Measurements from ENCODE around the gene PHKB. TPM values are rescaled to one million over a fixed set of nuclear protein-coding genes. Genes with fewer than 3 reads are reported as not detected.

Gene PHKB
- total and polyA plus RNA-seq, 2 donors (not counting 3 experiments of a cell fraction or from before 2014, with no cell fraction given), result 30.1 to 61.0 TPM

DNA sequence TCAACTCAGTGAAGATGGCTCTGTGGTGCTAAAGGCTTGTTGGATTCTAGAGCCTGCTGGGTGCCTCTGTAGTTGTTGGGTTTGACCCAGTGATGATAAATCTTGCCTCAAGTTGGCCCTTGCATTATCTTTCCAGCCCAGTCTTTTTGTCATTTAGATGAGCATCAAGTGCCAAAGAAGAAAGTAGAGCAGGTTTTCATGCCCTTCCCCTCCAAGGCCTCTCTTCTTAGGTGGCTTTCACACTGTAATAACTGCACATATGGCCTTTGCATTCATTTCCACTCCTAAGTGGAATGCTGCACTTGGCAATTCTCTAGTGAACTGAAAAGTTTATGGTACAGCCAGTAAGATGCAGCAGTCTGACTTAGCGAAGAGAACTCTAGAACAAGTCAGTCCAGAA is 165.1 kb downstream of the PHKB start:
- POLR2A ChIA-PET, result no interaction called here

More for the DNA sequence above, 165.1 kb downstream of the PHKB start:
- FAIRE-seq, result no peak
- H3K9me1 ChIP-seq (replicated peaks; ENCODE audit: control insufficient read depth, extremely low read depth, insufficient read depth, low read length), result no peaks in the 10 kb centered on the region
- H3K9me3 ChIP-seq (replicated peaks; ENCODE audit: control insufficient read depth, insufficient read depth, low read length), result no peaks in the 10 kb centered on the region
- no peaks in the 10 kb centered on the region for H3K4me1 ChIP-seq (ENCODE audit: control insufficient read depth, extremely low read depth, insufficient read depth, low read length)
- no peak overlapping the region for H3K9ac ChIP-seq (replicated peaks; ENCODE audit: extremely low read depth, insufficient read depth, low read length)
- intact Hi-C loops (cut with micrococcal nuclease), result no loop called here
- no peaks in the 10 kb centered on the region for H4K20me1 ChIP-seq (replicated peaks; ENCODE audit: control insufficient read depth, extremely low read depth, insufficient read depth, low read length)
- BruUV-seq (replicated peaks), result no TSS peak
- H3K4me2 ChIP-seq (ENCODE audit: insufficient read depth, low read length), result no peak overlapping the region
- CTCF ChIA-PET, result no interaction called here
- no peak for DNase-seq (ENCODE audit: low read depth, low spot score)
- no peaks in the 10 kb centered on the region for H3K27me3 ChIP-seq (ENCODE audit: control insufficient read depth in 2 of 2, insufficient read depth in 2 of 2, low read length in 2 of 2)
- H3K27ac ChIP-seq (ENCODE audit: insufficient read depth, low read depth, low read length), result no peak overlapping the region
- H3K36me3 ChIP-seq (ENCODE audit: control insufficient read depth in 2 of 2, extremely low read depth in 1 of 2, insufficient read depth in 2 of 2, low read length in 2 of 2), result no peaks in the 10 kb centered on the region
- H2AFZ ChIP-seq (ENCODE audit: low read depth, low read length), result no peak overlapping the region
- dilution Hi-C loops (cut with MboI; ENCODE audit: extremely low pct_ligation_motif_present, low sequenced_read_pairs), result no loop called here
- H3K4me3 ChIP-seq (replicated peaks in 1 of 3; ENCODE audit: insufficient read depth in 1 of 3, low read depth in 1 of 3, low read length in 3 of 3), result no peak overlapping the region
- TF ChIP-seq FOS (IDR thresholded peaks at IDR 0.05; ENCODE audit: borderline replicate concordance, insufficient read depth, low read length), result no peak
- no peak for TF ChIP-seq POLR2AphosphoS5 (IDR thresholded peaks at IDR 0.05; ENCODE audit: insufficient read depth, low read depth, low read length)
- no peak for TF ChIP-seq MYC (IDR thresholded peaks at IDR 0.05; ENCODE audit: low read depth, low read length)
- TF ChIP-seq, protein P1, sequence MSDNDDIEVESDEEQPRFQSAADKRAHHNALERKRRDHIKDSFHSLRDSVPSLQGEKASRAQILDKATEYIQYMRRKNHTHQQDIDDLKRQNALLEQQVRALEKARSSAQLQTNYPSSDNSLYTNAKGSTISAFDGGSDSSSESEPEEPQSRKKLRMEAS (IDR thresholded peaks at IDR 0.05; ENCODE audit: insufficient read depth, insufficient read length), result no peak
- TF ChIP-seq EZH2 (IDR thresholded peaks at IDR 0.05; ENCODE audit: borderline replicate concordance, low read depth, low read length, severe bottlenecking), result no peak
- TF ChIP-seq, protein P2, sequence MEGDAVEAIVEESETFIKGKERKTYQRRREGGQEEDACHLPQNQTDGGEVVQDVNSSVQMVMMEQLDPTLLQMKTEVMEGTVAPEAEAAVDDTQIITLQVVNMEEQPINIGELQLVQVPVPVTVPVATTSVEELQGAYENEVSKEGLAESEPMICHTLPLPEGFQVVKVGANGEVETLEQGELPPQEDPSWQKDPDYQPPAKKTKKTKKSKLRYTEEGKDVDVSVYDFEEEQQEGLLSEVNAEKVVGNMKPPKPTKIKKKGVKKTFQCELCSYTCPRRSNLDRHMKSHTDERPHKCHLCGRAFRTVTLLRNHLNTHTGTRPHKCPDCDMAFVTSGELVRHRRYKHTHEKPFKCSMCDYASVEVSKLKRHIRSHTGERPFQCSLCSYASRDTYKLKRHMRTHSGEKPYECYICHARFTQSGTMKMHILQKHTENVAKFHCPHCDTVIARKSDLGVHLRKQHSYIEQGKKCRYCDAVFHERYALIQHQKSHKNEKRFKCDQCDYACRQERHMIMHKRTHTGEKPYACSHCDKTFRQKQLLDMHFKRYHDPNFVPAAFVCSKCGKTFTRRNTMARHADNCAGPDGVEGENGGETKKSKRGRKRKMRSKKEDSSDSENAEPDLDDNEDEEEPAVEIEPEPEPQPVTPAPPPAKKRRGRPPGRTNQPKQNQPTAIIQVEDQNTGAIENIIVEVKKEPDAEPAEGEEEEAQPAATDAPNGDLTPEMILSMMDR (IDR thresholded peaks at IDR 0.05; ENCODE audit: extremely low read depth in 1 of 2, insufficient read depth in 1 of 2, low read depth in 1 of 2, low read length in 2 of 2), result no peak
- TF ChIP-seq POLR2A (IDR thresholded peaks at IDR 0.05; ENCODE audit: low read depth, low read length), result no peak
- no peaks in the 10 kb centered on the region for H3K79me2 ChIP-seq (ENCODE audit: control insufficient read depth, insufficient read depth, low read length)

All from endothelial cell of umbilical vein (primary cell).